Left ventricle myocardium inferior (tissue), 1 donor: Measurements from ENCODE around the gene STK11IP. TPM values are rescaled to one million over a fixed set of nuclear protein-coding genes. Genes with fewer than 3 reads are reported as not detected.

Experiments
- DNase-seq: peaks from one replicate; pipeline ENCODE4 v3.0.0-alpha.2; 2020
- H3K27ac ChIP-seq: fragments of 200-600 bp; replicated peaks from 2 replicates; pipeline ENCODE4 v1.8.0; 2021
- H3K27me3 ChIP-seq: fragments of 200-600 bp; 2 replicates; pipeline ENCODE4 v1.8.0; 2021; ENCODE audit warnings: low read depth
- H3K36me3 ChIP-seq: fragments of 200-600 bp; 2 replicates; pipeline ENCODE4 v1.8.0; 2021
- H3K4me1 ChIP-seq: fragments of 200-600 bp; 2 replicates; pipeline ENCODE4 v1.8.0; 2021
- H3K4me3 ChIP-seq: fragments of 200-600 bp; 2 replicates; pipeline ENCODE4 v1.8.0; 2021; ENCODE audit warnings: mild to moderate bottlenecking, moderate library complexity
- H3K9me3 ChIP-seq: fragments of 200-600 bp; replicated peaks from 2 replicates; pipeline ENCODE4 v1.8.0; 2021
- intact Hi-C: fragments of 100-400 bp; cut with micrococcal nuclease; formaldehyde crosslinking; loops from one replicate; pipeline ENCODE4 v1.11.0; 2022
- total RNA-seq: library from RNA; stranded (reverse); fragmentation: NEBNext Ultra II Directional; extraction: Animal tissue kit (Norgen Biotek cat#: 25700); gene quantifications from one replicate; pipeline ENCODE4 v1.2.1, GENCODE V29; 2021
- TF ChIP-seq, protein P1 (sequence below): fragments of 200-600 bp; IDR thresholded peaks from 2 replicates; pipeline ENCODE4 v1.8.0; 2021; ENCODE audit warnings: antibody characterized with exemption, mild to moderate bottlenecking, borderline replicate concordance
- donor health status: DM: no; HTN: yes; CAD: no; lungs with severe emphysema.

The STK11IP gene
- total RNA-seq, 1 donor from 2014 or later: 15.9 TPM

DNA sequence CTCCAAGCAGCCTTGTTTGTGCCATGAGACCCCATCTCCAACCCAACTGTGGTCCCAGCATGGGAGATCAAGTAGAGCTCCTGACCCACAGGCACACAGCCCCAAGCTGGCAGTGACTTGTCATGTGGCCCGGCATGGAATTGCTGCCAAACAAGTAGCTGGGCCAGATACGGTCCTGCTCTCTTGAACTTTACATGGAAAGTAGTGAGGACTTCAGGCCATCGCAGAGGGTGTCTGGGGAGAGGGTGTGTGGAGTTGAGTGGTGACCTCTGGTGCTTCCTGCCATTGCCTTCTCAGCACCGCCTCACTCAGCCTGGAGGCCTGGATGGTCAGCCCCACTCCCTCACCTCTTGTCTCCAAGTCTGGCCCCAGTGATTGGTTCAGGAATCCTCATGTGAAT is 18.9 kb downstream of the STK11IP start:
- peak; percentile 60 for DNase-seq
- no peak overlapping the region for H3K4me3 ChIP-seq
- peak overlapping the region; percentile 87 for H3K27ac ChIP-seq
- intact Hi-C loops: no loop called here
- no peaks in the 10 kb centered on the region for H3K27me3 ChIP-seq
- H3K36me3 ChIP-seq: peaks cover 27% of the 10 kb centered on the region
- peaks cover 44% of the 10 kb centered on the region for H3K4me1 ChIP-seq
- TF ChIP-seq, protein P1, sequence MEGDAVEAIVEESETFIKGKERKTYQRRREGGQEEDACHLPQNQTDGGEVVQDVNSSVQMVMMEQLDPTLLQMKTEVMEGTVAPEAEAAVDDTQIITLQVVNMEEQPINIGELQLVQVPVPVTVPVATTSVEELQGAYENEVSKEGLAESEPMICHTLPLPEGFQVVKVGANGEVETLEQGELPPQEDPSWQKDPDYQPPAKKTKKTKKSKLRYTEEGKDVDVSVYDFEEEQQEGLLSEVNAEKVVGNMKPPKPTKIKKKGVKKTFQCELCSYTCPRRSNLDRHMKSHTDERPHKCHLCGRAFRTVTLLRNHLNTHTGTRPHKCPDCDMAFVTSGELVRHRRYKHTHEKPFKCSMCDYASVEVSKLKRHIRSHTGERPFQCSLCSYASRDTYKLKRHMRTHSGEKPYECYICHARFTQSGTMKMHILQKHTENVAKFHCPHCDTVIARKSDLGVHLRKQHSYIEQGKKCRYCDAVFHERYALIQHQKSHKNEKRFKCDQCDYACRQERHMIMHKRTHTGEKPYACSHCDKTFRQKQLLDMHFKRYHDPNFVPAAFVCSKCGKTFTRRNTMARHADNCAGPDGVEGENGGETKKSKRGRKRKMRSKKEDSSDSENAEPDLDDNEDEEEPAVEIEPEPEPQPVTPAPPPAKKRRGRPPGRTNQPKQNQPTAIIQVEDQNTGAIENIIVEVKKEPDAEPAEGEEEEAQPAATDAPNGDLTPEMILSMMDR: no peak
- no peaks in the 10 kb centered on the region for H3K9me3 ChIP-seq

GRCh38 chr2:219618733-219619122 is 21.1 kb downstream of the STK11IP start:
- intact Hi-C loops: no loop called here
- DNase-seq: no peak
- TF ChIP-seq, protein P1: no peak
- H3K4me3 ChIP-seq: no peak overlapping the region
- no peaks in the 10 kb centered on the region for H3K9me3 ChIP-seq
- H3K27ac ChIP-seq: peak overlapping the region; percentile 87
- no peaks in the 10 kb centered on the region for H3K27me3 ChIP-seq
- peaks cover 57% of the 10 kb centered on the region for H3K4me1 ChIP-seq
- H3K36me3 ChIP-seq: peaks cover 20% of the 10 kb centered on the region

DNA sequence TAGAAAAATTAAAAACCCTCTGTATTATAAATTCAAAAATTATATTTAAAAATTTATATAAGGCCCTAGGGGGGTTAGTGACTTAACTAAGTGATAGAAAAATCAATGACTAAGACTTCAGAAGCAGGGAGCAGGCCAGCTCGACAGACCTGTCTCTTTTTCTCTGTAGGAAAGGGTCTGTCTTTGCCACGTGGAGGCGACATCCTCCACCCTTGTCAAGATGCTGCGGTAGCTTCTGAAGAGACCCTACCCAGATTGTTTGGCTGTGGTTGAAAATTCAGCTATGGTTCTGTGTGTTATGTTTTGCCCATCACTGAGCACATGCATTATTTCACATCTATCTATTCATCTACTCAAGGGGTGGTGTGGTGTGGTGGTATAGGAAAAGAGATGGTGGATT is 21.6 kb downstream of the STK11IP start:
- DNase-seq: no peak
- peaks cover 15% of the 10 kb centered on the region for H3K36me3 ChIP-seq
- H3K9me3 ChIP-seq: no peaks in the 10 kb centered on the region
- no peaks in the 10 kb centered on the region for H3K27me3 ChIP-seq
- peak overlapping the region; percentile 87 for H3K27ac ChIP-seq
- TF ChIP-seq, protein P1: no peak
- no peak overlapping the region for H3K4me3 ChIP-seq
- H3K4me1 ChIP-seq: peaks cover 62% of the 10 kb centered on the region
- intact Hi-C loops: no loop called here

- no peak overlapping the region for H3K4me3 ChIP-seq
- no peaks in the 10 kb centered on the region for H3K27me3 ChIP-seq
- intact Hi-C loops: no loop called here
- peaks cover 6% of the 10 kb centered on the region for H3K36me3 ChIP-seq
- TF ChIP-seq, protein P1: no peak
- H3K9me3 ChIP-seq: no peaks in the 10 kb centered on the region
- H3K27ac ChIP-seq: no peak overlapping the region
- H3K4me1 ChIP-seq: peaks cover 69% of the 10 kb centered on the region
- DNase-seq: no peak
These were observed 22.9 kb downstream of the STK11IP start for GRCh38 chr2:219620546-219620945.

DNA sequence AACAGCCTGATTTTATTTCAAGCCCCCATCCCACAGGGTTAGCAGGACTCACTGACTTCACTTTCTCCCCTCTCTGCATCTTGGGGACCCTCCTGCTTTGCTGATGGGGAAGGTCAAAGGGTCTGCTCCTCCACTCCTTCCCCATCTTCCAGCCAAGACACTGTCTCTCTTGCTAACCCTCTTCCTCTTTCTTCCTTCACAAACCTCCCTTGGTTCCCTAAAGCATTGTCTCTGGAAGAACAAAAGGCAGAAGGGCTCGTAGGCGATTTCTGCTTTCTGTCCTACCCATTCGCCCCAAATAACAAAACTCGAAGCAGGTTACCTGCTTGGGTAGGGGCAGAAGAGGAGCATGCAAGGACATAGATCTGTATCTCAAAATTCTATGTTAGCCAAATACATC is 24.3 kb downstream of the STK11IP start:
- Histone ChIP-seq H3K4me1 (peaks cover 70% of the 10 kb centered on the region), H3K27me3 (peaks cover 7% of the 10 kb centered on the region), H3K36me3 (no peaks in the 10 kb centered on the region), H3K4me3 (no peak overlapping the region), H3K27ac (peak overlapping the region; percentile 40), H3K9me3 (no peaks in the 10 kb centered on the region)
- DNase-seq: no peak
- intact Hi-C loops: no loop called here
- TF ChIP-seq, protein P1: no peak

GRCh38 chr2:219622472-219622871 is 24.8 kb downstream of the STK11IP start:
- no peaks in the 10 kb centered on the region for H3K36me3 ChIP-seq
- H3K9me3 ChIP-seq: no peaks in the 10 kb centered on the region
- DNase-seq: no peak
- H3K4me1 ChIP-seq: peaks cover 65% of the 10 kb centered on the region
- peaks cover 9% of the 10 kb centered on the region for H3K27me3 ChIP-seq
- H3K27ac ChIP-seq: peak overlapping the region; percentile 40
- intact Hi-C loops: no loop called here
- H3K4me3 ChIP-seq: no peak overlapping the region
- TF ChIP-seq, protein P1: no peak
